Measurements from ENCODE around the gene TERT. TPM values are rescaled to one million over a fixed set of nuclear protein-coding genes. Genes with fewer than 3 reads are reported as not detected.
"Not testable (repeated sequence)": the region's sequence is repeated elsewhere in the genome, so short reads cannot be mapped to it uniquely, and the experiment has no call there.

Gene TERT
- total and polyA plus RNA-seq, 2 experiments from 2014 or later = 0.08 TPM; not detected in 1

DNA sequence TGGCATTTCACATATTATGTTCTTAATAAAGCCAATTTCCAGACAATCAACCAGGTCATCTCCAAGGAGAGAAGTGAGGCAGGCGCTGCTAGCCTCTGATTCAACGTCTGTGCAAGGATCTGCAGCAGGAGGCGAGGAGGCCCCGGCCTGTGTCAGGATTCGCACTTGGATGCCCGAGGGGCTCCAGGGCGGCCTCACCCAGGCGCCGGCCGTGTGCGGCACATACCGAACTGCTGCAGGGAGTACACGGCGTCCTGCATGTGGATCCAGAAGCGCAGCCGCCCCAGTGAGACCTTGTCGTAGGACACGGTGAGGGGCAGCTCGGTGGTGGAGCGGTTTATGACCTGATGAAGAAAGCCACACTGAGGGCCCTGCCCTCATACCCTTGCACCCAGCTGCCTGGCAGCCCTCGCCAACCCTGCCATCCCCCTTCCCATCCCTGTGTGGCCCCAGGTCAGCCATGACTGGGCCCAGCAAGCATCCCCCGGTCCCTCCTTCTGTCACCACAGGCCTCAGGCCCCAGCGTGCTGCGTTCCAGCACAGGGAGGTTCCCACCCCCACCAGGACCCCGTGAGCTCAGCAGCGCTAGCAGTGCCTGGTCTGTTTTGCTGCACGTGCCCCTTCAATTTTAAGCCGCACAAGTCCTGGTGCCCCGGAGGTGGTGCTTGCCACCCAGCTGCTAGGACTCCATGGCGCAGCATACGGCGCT, 40.1 kb upstream of the TERT start:
- no peaks in the 10 kb centered on the region for H3K27me3 ChIP-seq
- TF ChIP-seq EZH2 (IDR thresholded peaks at IDR 0.05; ENCODE audit: borderline replicate concordance) = no peak
- TF ChIP-seq EZH2phosphoT487 (IDR thresholded peaks at IDR 0.05; ENCODE audit: low read depth, severe bottlenecking, unreplicated experiment) = no peak
- TF ChIP-seq, protein P1, sequence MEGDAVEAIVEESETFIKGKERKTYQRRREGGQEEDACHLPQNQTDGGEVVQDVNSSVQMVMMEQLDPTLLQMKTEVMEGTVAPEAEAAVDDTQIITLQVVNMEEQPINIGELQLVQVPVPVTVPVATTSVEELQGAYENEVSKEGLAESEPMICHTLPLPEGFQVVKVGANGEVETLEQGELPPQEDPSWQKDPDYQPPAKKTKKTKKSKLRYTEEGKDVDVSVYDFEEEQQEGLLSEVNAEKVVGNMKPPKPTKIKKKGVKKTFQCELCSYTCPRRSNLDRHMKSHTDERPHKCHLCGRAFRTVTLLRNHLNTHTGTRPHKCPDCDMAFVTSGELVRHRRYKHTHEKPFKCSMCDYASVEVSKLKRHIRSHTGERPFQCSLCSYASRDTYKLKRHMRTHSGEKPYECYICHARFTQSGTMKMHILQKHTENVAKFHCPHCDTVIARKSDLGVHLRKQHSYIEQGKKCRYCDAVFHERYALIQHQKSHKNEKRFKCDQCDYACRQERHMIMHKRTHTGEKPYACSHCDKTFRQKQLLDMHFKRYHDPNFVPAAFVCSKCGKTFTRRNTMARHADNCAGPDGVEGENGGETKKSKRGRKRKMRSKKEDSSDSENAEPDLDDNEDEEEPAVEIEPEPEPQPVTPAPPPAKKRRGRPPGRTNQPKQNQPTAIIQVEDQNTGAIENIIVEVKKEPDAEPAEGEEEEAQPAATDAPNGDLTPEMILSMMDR (IDR thresholded peaks at IDR 0.05; ENCODE audit: poor library complexity) = no peak
- H3K9me2 ChIP-seq (replicated peaks; ENCODE audit: insufficient read depth) = no peaks in the 10 kb centered on the region
- WGBS (ENCODE audit: low lambda C conversion rate, missing lambda C conversion rate) = 96% methylated on average over 30 of the region's 32 CpGs
- DNase-seq (ENCODE audit: low spot score) = no peak
- no peak overlapping the region for H3K4me2 ChIP-seq
- no peaks in the 10 kb centered on the region for H3K36me3 ChIP-seq (replicated peaks; ENCODE audit: insufficient read depth, low read depth)
- H3K9me3 ChIP-seq (ENCODE audit: low read depth) = no peaks in the 10 kb centered on the region
- H3K79me2 ChIP-seq = no peaks in the 10 kb centered on the region
- no peaks in the 10 kb centered on the region for H4K20me1 ChIP-seq (ENCODE audit: insufficient read depth, poor library complexity, severe bottlenecking)
- H3K4me1 ChIP-seq (ENCODE audit: insufficient read depth) = no peaks in the 10 kb centered on the region
- H2AFZ ChIP-seq = no peak overlapping the region
- no peak overlapping the region for H3K4me3 ChIP-seq
- H3K27ac ChIP-seq = no peak overlapping the region

DNA sequence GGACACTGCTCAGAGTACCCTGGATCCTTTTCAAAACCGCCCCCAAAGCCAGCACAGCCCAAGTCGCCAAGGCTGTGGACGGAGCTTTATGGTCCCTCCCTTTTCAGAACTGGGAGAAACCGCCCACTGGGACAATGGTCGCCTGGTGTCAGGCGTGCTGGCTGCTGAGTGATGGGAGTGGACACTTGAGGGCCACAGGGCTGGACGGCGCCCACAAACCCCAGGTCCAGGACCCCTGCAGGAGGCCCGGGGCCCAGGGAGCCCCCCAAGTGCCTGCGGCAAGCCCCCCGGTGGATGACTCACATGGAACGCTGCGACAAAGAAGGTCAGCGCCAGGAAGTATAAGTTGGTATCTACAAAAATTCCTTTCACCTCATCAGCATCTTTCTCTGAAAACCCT, 39.1 kb upstream of the TERT start:
- no peaks in the 10 kb centered on the region for H3K36me3 ChIP-seq (replicated peaks; ENCODE audit: insufficient read depth, low read depth)
- H4K20me1 ChIP-seq (ENCODE audit: insufficient read depth, poor library complexity, severe bottlenecking) = no peaks in the 10 kb centered on the region
- H3K4me3 ChIP-seq = no peak overlapping the region
- no peak for TF ChIP-seq EZH2phosphoT487 (IDR thresholded peaks at IDR 0.05; ENCODE audit: low read depth, severe bottlenecking, unreplicated experiment)
- TF ChIP-seq, protein P1 (IDR thresholded peaks at IDR 0.05; ENCODE audit: poor library complexity) = no peak
- no peaks in the 10 kb centered on the region for H3K4me1 ChIP-seq (ENCODE audit: insufficient read depth)
- no peaks in the 10 kb centered on the region for H3K27me3 ChIP-seq
- H3K27ac ChIP-seq = no peak overlapping the region
- H3K9me3 ChIP-seq (ENCODE audit: low read depth) = no peaks in the 10 kb centered on the region
- no peaks in the 10 kb centered on the region for H3K9me2 ChIP-seq (replicated peaks; ENCODE audit: insufficient read depth)
- WGBS (ENCODE audit: low lambda C conversion rate, missing lambda C conversion rate) = 94% methylated on average over 14 of the region's 14 CpGs
- DNase-seq (ENCODE audit: low spot score) = no peak
- no peak overlapping the region for H2AFZ ChIP-seq
- no peak overlapping the region for H3K4me2 ChIP-seq
- no peaks in the 10 kb centered on the region for H3K79me2 ChIP-seq

DNA sequence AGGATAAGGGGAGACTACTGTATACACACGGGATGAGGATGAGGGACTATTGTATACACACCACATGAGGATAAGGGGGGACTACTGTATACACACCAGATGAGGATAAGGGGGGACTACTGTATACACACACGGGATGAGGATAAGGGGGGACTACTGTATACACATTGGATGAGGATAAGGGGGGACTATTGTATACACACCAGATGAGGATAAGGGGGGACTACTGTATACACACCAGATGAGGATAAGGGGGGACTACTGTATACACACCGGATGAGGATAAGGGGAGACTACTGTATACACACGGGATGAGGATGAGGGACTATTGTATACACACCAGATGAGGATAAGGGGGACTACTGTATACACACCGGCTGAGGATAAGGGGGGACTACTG, 38.4 kb upstream of the TERT start:
- H3K79me2 ChIP-seq; H3K4me1 ChIP-seq (ENCODE audit: insufficient read depth); H4K20me1 ChIP-seq (ENCODE audit: insufficient read depth, poor library complexity, severe bottlenecking); H3K27me3 ChIP-seq; H3K36me3 ChIP-seq (replicated peaks; ENCODE audit: insufficient read depth, low read depth); H2AFZ ChIP-seq; H3K4me3 ChIP-seq; H3K27ac ChIP-seq; H3K9me3 ChIP-seq (ENCODE audit: low read depth); H3K4me2 ChIP-seq; H3K9me2 ChIP-seq (replicated peaks; ENCODE audit: insufficient read depth); DNase-seq (ENCODE audit: low spot score): not testable (repeated sequence)
- 90% methylated on average over 4 of the region's 5 CpGs for WGBS (ENCODE audit: low lambda C conversion rate, missing lambda C conversion rate)

DNA sequence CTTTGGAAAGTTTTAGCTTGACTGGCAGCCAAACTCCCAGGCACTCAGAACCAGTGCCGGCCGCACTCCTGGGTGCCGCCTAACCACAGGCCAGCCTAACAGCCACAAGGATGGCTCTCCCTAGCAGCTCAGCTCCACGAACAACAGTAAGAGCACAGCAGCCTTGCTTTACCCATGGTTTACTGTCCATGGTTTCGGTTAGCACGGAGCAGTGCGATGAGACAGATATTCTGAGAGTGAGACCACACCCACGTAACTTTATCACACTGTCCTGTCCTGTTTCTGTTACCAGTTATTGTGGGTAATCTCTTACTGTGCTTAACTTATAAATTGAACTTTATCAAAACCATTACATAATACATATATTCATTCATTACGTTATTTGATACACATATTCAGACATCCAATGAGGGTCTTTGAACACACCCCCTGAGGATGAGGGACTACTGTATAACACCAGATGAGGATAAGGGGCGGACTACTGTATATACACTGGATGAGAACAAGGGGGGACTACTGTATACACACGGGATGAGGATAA, 37.7 kb upstream of the TERT start:
- 89% methylated on average over 11 of the region's 11 CpGs for WGBS (ENCODE audit: low lambda C conversion rate, missing lambda C conversion rate)
- DNase-seq (ENCODE audit: low spot score) = no peak
- H3K9me2 ChIP-seq (replicated peaks; ENCODE audit: insufficient read depth) = no peaks in the 10 kb centered on the region
- no peak overlapping the region for H2AFZ ChIP-seq
- no peak overlapping the region for H3K27ac ChIP-seq
- H3K4me2 ChIP-seq = no peak overlapping the region
- H3K79me2 ChIP-seq = no peaks in the 10 kb centered on the region
- no peaks in the 10 kb centered on the region for H4K20me1 ChIP-seq (ENCODE audit: insufficient read depth, poor library complexity, severe bottlenecking)
- no peaks in the 10 kb centered on the region for H3K27me3 ChIP-seq
- H3K4me1 ChIP-seq (ENCODE audit: insufficient read depth) = peaks cover under 1% of the 10 kb centered on the region
- H3K4me3 ChIP-seq = no peak overlapping the region
- H3K36me3 ChIP-seq (replicated peaks; ENCODE audit: insufficient read depth, low read depth) = no peaks in the 10 kb centered on the region
- no peak for TF ChIP-seq EZH2 (IDR thresholded peaks at IDR 0.05; ENCODE audit: borderline replicate concordance)
- TF ChIP-seq, protein P1 (IDR thresholded peaks at IDR 0.05; ENCODE audit: poor library complexity) = no peak
- TF ChIP-seq EZH2phosphoT487 (IDR thresholded peaks at IDR 0.05; ENCODE audit: low read depth, severe bottlenecking, unreplicated experiment) = no peak
- H3K9me3 ChIP-seq (ENCODE audit: low read depth) = no peaks in the 10 kb centered on the region

Data from hepatocyte (in vitro differentiated cells).